GM19438 (cell line): ENCODE results near the gene TIMM13.
"Not testable (repeated sequence)": the region's sequence is repeated elsewhere in the genome, so short reads cannot be mapped to it uniquely, and the experiment has no call there.

Experiments
- ATAC-seq: cut with Tn5 transposase; IDR thresholded peaks from one replicate; pipeline ENCODE4 v1.9.1; 2021; ENCODE audit warnings: low read depth; ENCODE audit not compliant: unreplicated experiment

The TIMM13 gene

GRCh38 chr19:2416321-2417097, 10.9 kb downstream of the TIMM13 start:
- ATAC-seq = no peak

GRCh38 chr19:2415973-2416319, 11.4 kb downstream of the TIMM13 start:
- no peak for ATAC-seq

GRCh38 chr19:2415281-2415972, 12.0 kb downstream of the TIMM13 start:
- no peak for ATAC-seq

GRCh38 chr19:2413629-2414028, 13.8 kb downstream of the TIMM13 start:
- no peak for ATAC-seq

GRCh38 chr19:2413159-2413558, 14.2 kb downstream of the TIMM13 start:
- ATAC-seq = no peak

- ATAC-seq = no peak
Measured at GRCh38 chr19:2412449-2412848, 14.9 kb downstream of the TIMM13 start.

- no peak for ATAC-seq
Measured at GRCh38 chr19:2411709-2412108, 15.7 kb downstream of the TIMM13 start.

GRCh38 chr19:2410023-2410422, 17.4 kb downstream of the TIMM13 start:
- no peak for ATAC-seq

GRCh38 chr19:2409352-2409912, 18.0 kb downstream of the TIMM13 start:
- ATAC-seq = no peak

- no peak for ATAC-seq
Measured at GRCh38 chr19:2408247-2408646, 19.1 kb downstream of the TIMM13 start.

GRCh38 chr19:2399582-2399981, 27.8 kb downstream of the TIMM13 start:
- no peak for ATAC-seq

- no peak for ATAC-seq
Measured at GRCh38 chr19:2398735-2399305, 28.6 kb downstream of the TIMM13 start.

- not testable (repeated sequence) for ATAC-seq
Measured at GRCh38 chr19:2397173-2397572, 30.2 kb downstream of the TIMM13 start.

GRCh38 chr19:2395293-2395829, 32.0 kb downstream of the TIMM13 start:
- ATAC-seq = not testable (repeated sequence)

- ATAC-seq = no peak
Measured at GRCh38 chr19:2394442-2395292, 32.7 kb downstream of the TIMM13 start.

- ATAC-seq = no peak
Measured at GRCh38 chr19:2394054-2394441, 33.3 kb downstream of the TIMM13 start.

- not testable (repeated sequence) for ATAC-seq
Measured at GRCh38 chr19:2392899-2393298, 34.5 kb downstream of the TIMM13 start.

GRCh38 chr19:2392366-2392765, 35.0 kb downstream of the TIMM13 start:
- no peak for ATAC-seq

- no peak for ATAC-seq
Measured at GRCh38 chr19:2391118-2391725, 36.2 kb downstream of the TIMM13 start.

GRCh38 chr19:2389594-2389993, 37.8 kb downstream of the TIMM13 start:
- no peak for ATAC-seq
